Peyer's patch (tissue), 4 donors: ENCODE measurements around the gene SCUBE3. TPM values are rescaled to one million over a fixed set of nuclear protein-coding genes. Genes with fewer than 3 reads are reported as not detected.

Source experiments
- DNase-seq, 3 donors: peaks; one replicate each; pipeline ENCODE4 v3.0.0-alpha.2; 2017 to 2019
- H3K27ac ChIP-seq, 4 donors: fragments of 200-600 bp; sonication (generic); one replicate each; pipeline ENCODE4 v1.5.1; 2016 to 2019
- H3K27me3 ChIP-seq, 2 donors: fragments of 200-600 bp; sonication (generic); one replicate each; pipeline ENCODE4 v1.5.1; 2019
- H3K36me3 ChIP-seq, 3 donors: fragments of 200-600 bp; sonication (generic); one replicate each; pipeline ENCODE4 v1.5.1; 2016 to 2019
- H3K4me1 ChIP-seq, 4 donors: fragments of 200-600 bp; sonication (generic); one replicate each; pipeline ENCODE4 v1.5.1; 2016 to 2019
- H3K4me3 ChIP-seq, 4 donors: fragments of 200-600 bp; sonication (generic); 1 replicate in 3 of 4; 2 replicates in 1 of 4; pipeline ENCODE4 v1.5.1; 2016 to 2019; ENCODE audit warnings: mild to moderate bottlenecking in 1 of 4
- H3K9me3 ChIP-seq, 4 donors: fragments of 200-600 bp; sonication (generic); one replicate each; pipeline ENCODE4 v1.5.1; 2016 to 2019; ENCODE audit warnings: mild to moderate bottlenecking in 1 of 4
- POLR2A ChIP-seq, 2 donors: fragments of 450-650 bp; IDR thresholded peaks; one replicate each; pipeline ENCODE4 v1.5.1; 2017; ENCODE audit warnings: antibody characterized with exemption in 2 of 2, mild to moderate bottlenecking in 2 of 2, moderate library complexity in 2 of 2
- total RNA-seq, 4 donors: library from RNA; depleted of rRNA; stranded (reverse); fragments of >200 nt; gene quantifications; one replicate each; pipeline ENCODE4 v1.1.0, GENCODE V29; 2016
- TF ChIP-seq, protein P1 (sequence below), 6 experiments: fragments of 450-650 bp in 4 of 6; fragments of 200-600 bp in 2 of 6; sonication (generic) in 1 of 6; IDR thresholded peaks; one replicate each; pipeline ENCODE4 v1.5.1; 2017 to 2019; ENCODE audit warnings: antibody characterized with exemption in 6 of 6, mild to moderate bottlenecking in 3 of 6, moderate library complexity in 1 of 6

Gene SCUBE3
- total RNA-seq, 4 donors from 2014 or later = not detected

DNA sequence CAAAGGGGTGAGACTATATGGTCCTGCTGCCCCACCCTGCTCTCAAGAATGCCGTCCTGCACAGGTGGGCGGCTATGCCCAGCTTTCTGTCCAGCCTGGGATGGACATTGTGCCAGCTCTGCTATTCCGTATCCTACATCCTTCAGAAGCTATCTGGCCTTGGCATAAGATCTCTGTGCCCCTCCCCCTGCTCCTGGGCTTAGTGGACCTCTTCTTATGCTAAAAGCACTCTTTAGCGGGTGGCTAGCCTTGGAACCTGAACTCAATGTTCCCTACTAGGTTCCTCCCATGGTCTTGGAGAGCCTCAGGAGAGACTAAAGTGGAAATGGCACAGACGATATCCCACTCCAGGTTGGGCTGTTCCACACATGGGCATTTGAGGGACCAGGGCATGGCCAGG, 22.5 kb downstream of the SCUBE3 start:
- Histone ChIP-seq H3K4me3 (no peak overlapping the region), H3K9me3 (no peaks in the 10 kb centered on the region), H3K27me3 (no peaks in the 10 kb centered on the region), H3K27ac (no peak overlapping the region), H3K4me1 (no peaks in the 10 kb centered on the region), H3K36me3 (no peaks in the 10 kb centered on the region)
- TF ChIP-seq, protein P1, sequence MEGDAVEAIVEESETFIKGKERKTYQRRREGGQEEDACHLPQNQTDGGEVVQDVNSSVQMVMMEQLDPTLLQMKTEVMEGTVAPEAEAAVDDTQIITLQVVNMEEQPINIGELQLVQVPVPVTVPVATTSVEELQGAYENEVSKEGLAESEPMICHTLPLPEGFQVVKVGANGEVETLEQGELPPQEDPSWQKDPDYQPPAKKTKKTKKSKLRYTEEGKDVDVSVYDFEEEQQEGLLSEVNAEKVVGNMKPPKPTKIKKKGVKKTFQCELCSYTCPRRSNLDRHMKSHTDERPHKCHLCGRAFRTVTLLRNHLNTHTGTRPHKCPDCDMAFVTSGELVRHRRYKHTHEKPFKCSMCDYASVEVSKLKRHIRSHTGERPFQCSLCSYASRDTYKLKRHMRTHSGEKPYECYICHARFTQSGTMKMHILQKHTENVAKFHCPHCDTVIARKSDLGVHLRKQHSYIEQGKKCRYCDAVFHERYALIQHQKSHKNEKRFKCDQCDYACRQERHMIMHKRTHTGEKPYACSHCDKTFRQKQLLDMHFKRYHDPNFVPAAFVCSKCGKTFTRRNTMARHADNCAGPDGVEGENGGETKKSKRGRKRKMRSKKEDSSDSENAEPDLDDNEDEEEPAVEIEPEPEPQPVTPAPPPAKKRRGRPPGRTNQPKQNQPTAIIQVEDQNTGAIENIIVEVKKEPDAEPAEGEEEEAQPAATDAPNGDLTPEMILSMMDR (IDR thresholded peaks at IDR 0.05) = no peak
- DNase-seq = no peak

DNA sequence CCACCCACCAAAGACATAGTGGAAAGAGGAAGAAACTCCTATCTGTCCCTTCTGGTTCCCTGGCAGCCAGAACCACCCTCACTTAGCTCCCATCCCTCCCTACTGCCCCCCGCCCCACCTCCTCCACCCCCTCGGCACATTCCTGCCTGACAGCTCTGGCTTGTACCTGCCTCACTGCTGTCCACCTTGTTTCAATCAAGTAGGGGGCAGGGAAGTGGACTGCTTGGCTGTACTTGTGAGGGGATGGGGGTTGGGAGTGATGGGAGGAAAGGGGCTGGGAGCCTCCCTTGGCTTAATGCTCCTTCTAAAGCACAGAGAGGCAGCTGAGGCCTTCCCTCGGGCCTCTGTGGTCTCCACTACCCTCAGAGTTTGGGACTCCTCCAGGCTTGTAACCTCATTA, 23.7 kb downstream of the SCUBE3 start:
- TF ChIP-seq, protein P1 (IDR thresholded peaks at IDR 0.05) = no peak
- no peak for TF ChIP-seq POLR2A (IDR thresholded peaks at IDR 0.05)
- Histone ChIP-seq H3K4me3 (no peak overlapping the region), H3K27ac (no peak overlapping the region), H3K27me3 (no peaks in the 10 kb centered on the region), H3K9me3 (no peaks in the 10 kb centered on the region), H3K4me1 (no peaks in the 10 kb centered on the region), H3K36me3 (no peaks in the 10 kb centered on the region)
- DNase-seq = no peak

DNA sequence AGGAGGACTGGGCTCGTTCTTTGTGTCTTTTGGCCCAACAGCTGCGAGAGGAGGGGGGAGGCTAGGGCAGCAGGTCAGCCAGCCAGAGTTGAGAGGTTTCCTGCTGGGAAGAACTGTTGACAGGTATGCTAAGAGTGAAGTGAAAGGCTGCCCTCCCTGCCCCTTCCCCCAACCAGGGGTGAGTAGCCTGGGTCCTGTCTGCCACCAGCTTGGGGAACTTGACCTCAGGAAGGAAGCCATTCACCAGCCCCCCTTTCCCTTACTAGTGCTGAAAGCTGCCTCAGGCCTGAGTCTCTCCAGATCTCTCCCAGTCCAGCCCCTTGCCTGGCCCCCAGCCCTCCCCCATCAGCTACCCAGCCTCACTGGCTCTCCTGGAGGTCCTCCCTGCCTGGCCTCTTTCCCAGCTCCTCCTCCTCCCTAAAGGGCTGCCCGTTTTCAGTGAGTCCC, 25.1 kb downstream of the SCUBE3 start:
- no peaks in the 10 kb centered on the region for H3K27me3 ChIP-seq
- no peak for DNase-seq
- no peak for TF ChIP-seq POLR2A (IDR thresholded peaks at IDR 0.05)
- TF ChIP-seq, protein P1 (IDR thresholded peaks at IDR 0.05) = no peak
- no peak overlapping the region for H3K27ac ChIP-seq
- no peak overlapping the region for H3K4me3 ChIP-seq
- H3K4me1 ChIP-seq = no peaks in the 10 kb centered on the region
- no peaks in the 10 kb centered on the region for H3K9me3 ChIP-seq
- no peaks in the 10 kb centered on the region for H3K36me3 ChIP-seq

DNA sequence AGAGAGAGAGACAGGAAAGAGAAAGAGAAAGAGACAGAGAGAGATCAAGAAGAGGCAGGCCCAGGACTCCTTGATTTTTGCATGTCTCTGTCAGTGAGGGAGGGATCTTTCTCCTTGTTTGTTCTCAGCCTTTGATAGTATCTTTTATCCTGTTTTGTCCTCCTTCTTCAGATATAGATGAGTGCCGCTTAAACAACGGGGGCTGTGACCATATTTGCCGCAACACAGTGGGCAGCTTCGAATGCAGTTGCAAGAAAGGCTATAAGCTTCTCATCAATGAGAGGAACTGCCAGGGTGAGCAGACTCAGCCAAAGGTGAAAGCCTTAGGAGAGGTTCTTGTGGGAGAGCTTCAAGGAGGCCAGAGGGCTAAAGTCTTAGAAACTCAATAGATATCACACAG, 25.8 kb downstream of the SCUBE3 start:
- H3K36me3 ChIP-seq = no peaks in the 10 kb centered on the region
- no peaks in the 10 kb centered on the region for H3K27me3 ChIP-seq
- no peaks in the 10 kb centered on the region for H3K4me1 ChIP-seq
- no peak for DNase-seq
- no peaks in the 10 kb centered on the region for H3K9me3 ChIP-seq
- TF ChIP-seq, protein P1 (IDR thresholded peaks at IDR 0.05) = no peak
- TF ChIP-seq POLR2A (IDR thresholded peaks at IDR 0.05) = no peak
- H3K4me3 ChIP-seq = no peak overlapping the region
- no peak overlapping the region for H3K27ac ChIP-seq

DNA sequence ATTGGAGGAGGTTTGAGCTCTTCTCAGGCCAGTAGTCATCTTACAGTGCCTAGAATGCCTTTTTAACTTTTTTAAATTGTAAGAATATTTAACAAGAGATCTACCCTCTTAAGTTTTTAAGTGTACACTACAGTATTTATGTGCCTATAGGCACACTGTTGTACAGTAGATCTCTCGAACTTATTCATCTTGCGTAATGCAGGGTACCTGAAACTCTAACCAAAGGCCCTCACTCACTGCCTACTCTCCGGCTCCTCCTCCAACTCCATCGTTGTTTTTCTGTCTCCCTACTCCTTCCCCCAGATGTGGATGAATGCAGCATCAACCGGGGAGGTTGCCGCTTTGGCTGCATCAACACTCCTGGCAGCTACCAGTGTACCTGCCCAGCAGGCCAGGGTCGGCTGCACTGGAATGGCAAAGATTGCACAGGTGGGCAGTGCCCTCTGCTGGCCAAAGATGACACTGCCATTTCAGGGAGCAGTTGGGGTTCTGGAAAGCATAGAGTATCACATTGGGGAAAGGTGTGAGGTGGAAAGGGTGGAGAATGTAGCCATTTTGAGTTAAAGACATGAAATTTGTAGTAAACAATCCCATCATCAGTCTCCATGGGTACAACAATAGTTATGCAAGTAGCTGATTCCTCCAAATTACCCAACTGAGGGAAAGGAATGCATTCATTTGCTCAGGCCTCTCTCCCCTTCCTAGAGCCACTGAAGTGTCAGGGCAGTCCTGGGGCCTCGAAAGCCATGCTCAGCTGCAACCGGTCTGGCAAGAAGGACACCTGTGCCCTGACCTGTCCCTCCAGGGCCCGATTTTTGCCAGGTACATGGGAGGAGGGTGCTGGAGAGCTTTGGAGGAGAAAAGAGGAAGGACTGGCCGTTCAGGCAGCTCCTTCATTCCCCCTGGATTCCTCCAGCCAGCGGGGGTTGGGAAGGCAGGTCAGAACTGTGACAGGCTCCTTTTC, 27.4 kb downstream of the SCUBE3 start:
- Histone ChIP-seq H3K36me3 (no peaks in the 10 kb centered on the region), H3K27ac (no peak overlapping the region), H3K4me3 (no peak overlapping the region), H3K27me3 (no peaks in the 10 kb centered on the region), H3K9me3 (no peaks in the 10 kb centered on the region), H3K4me1 (no peaks in the 10 kb centered on the region)
- DNase-seq = peak; percentile 65 to 87 (median 83)
- no peak for TF ChIP-seq POLR2A (IDR thresholded peaks at IDR 0.05)
- TF ChIP-seq, protein P1 (IDR thresholded peaks at IDR 0.05) = peak; percentile 77 to 96 (median 92)
